Measurements from ENCODE around the gene ARHGAP12.

The ARHGAP12 gene

GRCh38 chr10:31954410-31955191, 26.0 kb upstream of the ARHGAP12 start:
- no peak for TF ChIP-seq CTCF (IDR thresholded peaks at IDR 0.05)
- no peak for TF ChIP-seq ZFX (IDR thresholded peaks at IDR 0.05; ENCODE audit: borderline replicate concordance)
- no peak overlapping the region for H3K27ac ChIP-seq

- no peak overlapping the region for H3K27ac ChIP-seq
- TF ChIP-seq ZFX (IDR thresholded peaks at IDR 0.05; ENCODE audit: borderline replicate concordance) (no peak), CTCF (IDR thresholded peaks at IDR 0.05) (no peak)
Observed at GRCh38 chr10:31953480-31953879, 24.8 kb upstream of the ARHGAP12 start.

- TF ChIP-seq ZFX (IDR thresholded peaks at IDR 0.05; ENCODE audit: borderline replicate concordance) (no peak), CTCF (IDR thresholded peaks at IDR 0.05) (no peak)
- no peak overlapping the region for H3K27ac ChIP-seq
Observed at GRCh38 chr10:31953080-31953479, 24.4 kb upstream of the ARHGAP12 start.

- no peak for TF ChIP-seq CTCF (IDR thresholded peaks at IDR 0.05)
- TF ChIP-seq ZFX (IDR thresholded peaks at IDR 0.05; ENCODE audit: borderline replicate concordance) = no peak
- H3K27ac ChIP-seq = no peak overlapping the region
Observed at GRCh38 chr10:31952066-31952465, 23.4 kb upstream of the ARHGAP12 start.

GRCh38 chr10:31949266-31949665, 20.6 kb upstream of the ARHGAP12 start:
- no peak for TF ChIP-seq ZFX (IDR thresholded peaks at IDR 0.05; ENCODE audit: borderline replicate concordance)
- no peak for TF ChIP-seq CTCF (IDR thresholded peaks at IDR 0.05)
- no peak overlapping the region for H3K27ac ChIP-seq

- no peak overlapping the region for H3K27ac ChIP-seq
- TF ChIP-seq ZFX (IDR thresholded peaks at IDR 0.05; ENCODE audit: borderline replicate concordance) (no peak), CTCF (IDR thresholded peaks at IDR 0.05) (no peak)
Observed at GRCh38 chr10:31948021-31948420, 19.4 kb upstream of the ARHGAP12 start.

- H3K27ac ChIP-seq = no peak overlapping the region
- TF ChIP-seq ZFX (IDR thresholded peaks at IDR 0.05; ENCODE audit: borderline replicate concordance) = no peak
- peak; percentile 29; the same call in 1 of the 2 replicates for TF ChIP-seq CTCF (IDR thresholded peaks at IDR 0.05)
Observed at GRCh38 chr10:31947144-31947926, 18.7 kb upstream of the ARHGAP12 start.
